ENCODE measurements around the gene AARS1. TPM values are rescaled to one million over a fixed set of nuclear protein-coding genes. Genes with fewer than 3 reads are reported as not detected.

AARS1 gene
- total and polyA plus RNA-seq, 2 of the 8 experiments (the other 6 are each of a cell fraction or from before 2014, with no cell fraction given) = 130 to 235 TPM

DNA sequence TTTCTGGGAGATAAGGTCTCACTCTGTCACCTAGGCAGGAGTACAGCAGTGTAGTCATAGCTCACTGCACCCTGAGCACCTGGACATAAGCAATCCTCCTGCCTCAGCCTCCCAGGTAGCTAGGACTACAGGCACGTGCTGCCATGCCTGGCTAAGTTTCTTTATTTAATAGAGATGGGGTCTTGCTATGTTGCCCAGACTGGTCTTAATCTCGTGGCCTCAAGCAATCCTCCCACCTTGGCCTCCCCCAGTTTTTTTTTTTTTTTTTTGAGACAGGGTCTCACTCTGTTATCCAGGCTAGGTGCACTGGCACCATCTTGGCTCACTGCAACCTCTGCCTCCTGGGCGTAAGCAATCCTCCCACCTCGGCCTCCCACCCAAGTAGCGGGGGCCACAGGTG lies 30.8 kb upstream of the AARS1 start:
- no peak overlapping the region for H3K23ac ChIP-seq (ENCODE audit: insufficient read length)
- no peak overlapping the region for H4K5ac ChIP-seq (ENCODE audit: insufficient read length, low read depth, low read length)
- H2AFZ ChIP-seq (ENCODE audit: low read length) = no peak overlapping the region
- H4K91ac ChIP-seq (replicated peaks; ENCODE audit: insufficient read length, low read length) = no peak overlapping the region
- no peak overlapping the region for H4K8ac ChIP-seq (ENCODE audit: extremely low read depth, insufficient read depth, low read length)
- H2BK20ac ChIP-seq (ENCODE audit: low read length) = no peak overlapping the region
- no peak overlapping the region for H3K4me3 ChIP-seq (ENCODE audit: extremely low read depth in 1 of 4, insufficient read depth in 2 of 4, low read depth in 3 of 4, low read length in 4 of 4)
- no peak overlapping the region for H2BK12ac ChIP-seq (ENCODE audit: low read depth, low read length)
- WGBS, 2 experiments (ENCODE audit: extremely low coverage in 1 of 2, insufficient coverage in 1 of 2, insufficient read length in 1 of 2, insufficient replicate concordance in 2 of 2, low coverage in 1 of 2, low lambda C conversion rate in 2 of 2, missing lambda C conversion rate in 1 of 2) = 88% methylated on average over 5 of the region's 5 CpGs; no CpG with 5 or more reads in 1 of the 2 experiments
- no peaks in the 10 kb centered on the region for H3K79me2 ChIP-seq (ENCODE audit: control insufficient read depth in 1 of 2, insufficient read depth in 2 of 2, low read length in 2 of 2)
- H3K23me2 ChIP-seq (ENCODE audit: low read depth, low read length) = no peaks in the 10 kb centered on the region
- no peak overlapping the region for H3K4ac ChIP-seq (replicated peaks; ENCODE audit: insufficient read length, low read depth, low read length)
- H3K4me1 ChIP-seq (replicated peaks in 1 of 4; ENCODE audit: control insufficient read depth in 3 of 4, insufficient read depth in 4 of 4, low read length in 3 of 4) = no peaks in the 10 kb centered on the region
- H3K18ac ChIP-seq (ENCODE audit: extremely low read depth, low read length) = no peak overlapping the region
- H3K56ac ChIP-seq (replicated peaks; ENCODE audit: insufficient read length, low read depth, low read length) = no peak overlapping the region
- no peak overlapping the region for H2AK5ac ChIP-seq (ENCODE audit: low read depth, low read length)
- no peaks in the 10 kb centered on the region; the same call in 1 of the 2 replicates for H3K79me1 ChIP-seq (ENCODE audit: low read depth, low read length)
- no peak overlapping the region for H3K27ac ChIP-seq (ENCODE audit: low read depth, low read length)
- H3K14ac ChIP-seq (ENCODE audit: insufficient read length) = no peak overlapping the region
- H3K4me2 ChIP-seq (ENCODE audit: insufficient read depth in 1 of 2, low read depth in 2 of 2, low read length in 2 of 2) = no peak overlapping the region
- no peaks in the 10 kb centered on the region for H3K9me3 ChIP-seq (ENCODE audit: insufficient read depth in 2 of 2, low read depth in 1 of 2, low read length in 1 of 2)
- H4K20me1 ChIP-seq (replicated peaks in 1 of 2; ENCODE audit: control insufficient read depth in 1 of 2, insufficient read depth in 2 of 2, low read length in 2 of 2) = no peaks in the 10 kb centered on the region
- peaks cover 11 to 37% (median 24%) of the 10 kb centered on the region in 4 experiments; a peak in 7 of 8 replicates for H3K36me3 ChIP-seq (ENCODE audit: control insufficient read depth in 2 of 4, insufficient read depth in 4 of 4, low read length in 3 of 4)
- no peak overlapping the region for H2BK5ac ChIP-seq (ENCODE audit: low read depth, low read length)
- POLR2A ChIA-PET (ENCODE audit: partially characterized antibody) = interaction anchor here (0.6 to 1.9 kb wide), 5 partner anchors 11 to 46 kb away, joined by 3 to 6 read pairs (median 5); partner anchors contain the start of genes DDX19A and DDX19B
- FAIRE-seq (no peak), DNase-seq (ENCODE audit: low read depth in 1 of 2, low spot score in 2 of 2) (no peak)
- H3K9ac ChIP-seq (replicated peaks in 1 of 4; ENCODE audit: extremely low read depth in 1 of 4, low read depth in 3 of 4, low read length in 3 of 4) = no peak overlapping the region
- no peak overlapping the region for H2BK15ac ChIP-seq (ENCODE audit: low read length)
- CTCF ChIA-PET (ENCODE audit: partially characterized antibody) = interaction anchor here (0.6 to 1.5 kb wide), 3 partner anchors 10 to 1209 kb away, joined by 3 to 4 read pairs (median 4); no protein-coding TSS in a partner anchor
- TF ChIP-seq SP4 (IDR thresholded peaks at IDR 0.05; ENCODE audit: low read length) = no peak
- TF ChIP-seq BACH1 (IDR thresholded peaks at IDR 0.05; ENCODE audit: low read length) = no peak
- no peak for TF ChIP-seq ASH2L (IDR thresholded peaks at IDR 0.05; ENCODE audit: low read length)
- no peak for TF ChIP-seq CEBPB (IDR thresholded peaks at IDR 0.05; ENCODE audit: low read depth, low read length)
- TF ChIP-seq GTF2F1 (IDR thresholded peaks at IDR 0.05; ENCODE audit: borderline replicate concordance, low read depth, low read length) = no peak
- no peak for TF ChIP-seq CHD2 (IDR thresholded peaks at IDR 0.05; ENCODE audit: low read length)
- TF ChIP-seq, protein P1, sequence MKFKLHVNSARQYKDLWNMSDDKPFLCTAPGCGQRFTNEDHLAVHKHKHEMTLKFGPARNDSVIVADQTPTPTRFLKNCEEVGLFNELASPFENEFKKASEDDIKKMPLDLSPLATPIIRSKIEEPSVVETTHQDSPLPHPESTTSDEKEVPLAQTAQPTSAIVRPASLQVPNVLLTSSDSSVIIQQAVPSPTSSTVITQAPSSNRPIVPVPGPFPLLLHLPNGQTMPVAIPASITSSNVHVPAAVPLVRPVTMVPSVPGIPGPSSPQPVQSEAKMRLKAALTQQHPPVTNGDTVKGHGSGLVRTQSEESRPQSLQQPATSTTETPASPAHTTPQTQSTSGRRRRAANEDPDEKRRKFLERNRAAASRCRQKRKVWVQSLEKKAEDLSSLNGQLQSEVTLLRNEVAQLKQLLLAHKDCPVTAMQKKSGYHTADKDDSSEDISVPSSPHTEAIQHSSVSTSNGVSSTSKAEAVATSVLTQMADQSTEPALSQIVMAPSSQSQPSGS (IDR thresholded peaks at IDR 0.05; ENCODE audit: low read length) = no peak
- TF ChIP-seq EP300 (IDR thresholded peaks at IDR 0.05; ENCODE audit: borderline replicate concordance in 1 of 2, low read depth in 2 of 2, low read length in 2 of 2) = no peak
- no peak for TF ChIP-seq BCL11A (IDR thresholded peaks at IDR 0.05; ENCODE audit: low read depth in 2 of 2, low read length in 2 of 2)
- H2BK120ac ChIP-seq (replicated peaks; ENCODE audit: low read depth, low read length) = no peak overlapping the region
- no peaks in the 10 kb centered on the region for H3K27me3 ChIP-seq (replicated peaks in 1 of 4; ENCODE audit: control insufficient read depth in 3 of 4, extremely low read depth in 1 of 4, insufficient read depth in 3 of 4, low read length in 3 of 4)

All from H1 (cell line).